Measurements from ENCODE around the gene GOLGA2.

DNA sequence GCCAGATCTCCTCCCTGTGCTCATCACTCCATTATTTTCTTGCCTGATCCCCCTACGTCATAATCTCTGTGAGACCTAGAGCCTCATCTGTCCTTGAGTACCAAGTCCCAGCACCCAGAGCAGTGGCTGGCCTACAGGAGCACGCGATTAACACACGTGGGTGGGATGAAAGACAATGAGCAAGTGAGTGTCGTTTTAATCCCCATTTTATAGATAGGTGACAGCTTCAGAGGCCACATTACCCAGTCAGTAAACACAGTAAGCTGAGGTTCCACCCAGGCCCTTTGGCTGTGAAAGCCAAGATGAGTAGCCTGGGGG lies 29.1 kb upstream of the GOLGA2 start:
- TF ChIP-seq POLR2A (IDR thresholded peaks at IDR 0.05) = no peak
- TF ChIP-seq, protein P1, sequence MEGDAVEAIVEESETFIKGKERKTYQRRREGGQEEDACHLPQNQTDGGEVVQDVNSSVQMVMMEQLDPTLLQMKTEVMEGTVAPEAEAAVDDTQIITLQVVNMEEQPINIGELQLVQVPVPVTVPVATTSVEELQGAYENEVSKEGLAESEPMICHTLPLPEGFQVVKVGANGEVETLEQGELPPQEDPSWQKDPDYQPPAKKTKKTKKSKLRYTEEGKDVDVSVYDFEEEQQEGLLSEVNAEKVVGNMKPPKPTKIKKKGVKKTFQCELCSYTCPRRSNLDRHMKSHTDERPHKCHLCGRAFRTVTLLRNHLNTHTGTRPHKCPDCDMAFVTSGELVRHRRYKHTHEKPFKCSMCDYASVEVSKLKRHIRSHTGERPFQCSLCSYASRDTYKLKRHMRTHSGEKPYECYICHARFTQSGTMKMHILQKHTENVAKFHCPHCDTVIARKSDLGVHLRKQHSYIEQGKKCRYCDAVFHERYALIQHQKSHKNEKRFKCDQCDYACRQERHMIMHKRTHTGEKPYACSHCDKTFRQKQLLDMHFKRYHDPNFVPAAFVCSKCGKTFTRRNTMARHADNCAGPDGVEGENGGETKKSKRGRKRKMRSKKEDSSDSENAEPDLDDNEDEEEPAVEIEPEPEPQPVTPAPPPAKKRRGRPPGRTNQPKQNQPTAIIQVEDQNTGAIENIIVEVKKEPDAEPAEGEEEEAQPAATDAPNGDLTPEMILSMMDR (IDR thresholded peaks at IDR 0.05 in 4 of 5, conservative IDR thresholded peaks at IDR 0.05 in 1 of 5) = no peak
